IPS-18a (cell line): ENCODE data around the gene TSPAN9.

ENCODE experiments used
- H3K27ac ChIP-seq: one replicate; pipeline ENCODE4 v1.5.1; 2013; ENCODE audit warnings: low read length
- H3K27me3 ChIP-seq: one replicate; pipeline ENCODE4 v1.6.1; 2013; ENCODE audit warnings: mild to moderate bottlenecking, low read length; ENCODE audit not compliant: control insufficient read depth, insufficient read depth
- H3K36me3 ChIP-seq: one replicate; pipeline ENCODE4 v1.6.1; 2013; ENCODE audit warnings: low read depth, low read length; ENCODE audit not compliant: control insufficient read depth
- H3K4me1 ChIP-seq: one replicate; pipeline ENCODE4 v1.6.1; 2013; ENCODE audit warnings: low read depth, low read length; ENCODE audit not compliant: control insufficient read depth
- H3K4me3 ChIP-seq: one replicate; pipeline ENCODE4 v1.5.1; 2013; ENCODE audit warnings: low read length
- H3K9ac ChIP-seq: one replicate; pipeline ENCODE4 v1.6.1; 2013; ENCODE audit warnings: mild to moderate bottlenecking, low read length, moderate library complexity
- H3K9me3 ChIP-seq: one replicate; pipeline ENCODE4 v1.6.1; 2013; ENCODE audit warnings: low read depth, low read length; ENCODE audit not compliant: control insufficient read depth

Gene TSPAN9

GRCh38 chr12:3046441-3047200 lies 30.6 kb upstream of the TSPAN9 start:
- Histone ChIP-seq H3K4me1 (peaks cover 8% of the 10 kb centered on the region), H3K36me3 (no peaks in the 10 kb centered on the region), H3K27ac (no peak overlapping the region), H3K9ac (no peak overlapping the region), H3K4me3 (no peak overlapping the region), H3K9me3 (no peaks in the 10 kb centered on the region), H3K27me3 (no peaks in the 10 kb centered on the region)

- no peak overlapping the region for H3K27ac ChIP-seq
- H3K9me3 ChIP-seq = no peaks in the 10 kb centered on the region
- H3K27me3 ChIP-seq = no peaks in the 10 kb centered on the region
- H3K9ac ChIP-seq = no peak overlapping the region
- H3K4me3 ChIP-seq = no peak overlapping the region
- H3K4me1 ChIP-seq = peaks cover 8% of the 10 kb centered on the region
- H3K36me3 ChIP-seq = no peaks in the 10 kb centered on the region
These were observed 29.2 kb upstream of the TSPAN9 start for GRCh38 chr12:3047961-3048360.

GRCh38 chr12:3048540-3048939 lies 28.6 kb upstream of the TSPAN9 start:
- peaks cover 8% of the 10 kb centered on the region for H3K4me1 ChIP-seq
- H3K36me3 ChIP-seq = no peaks in the 10 kb centered on the region
- H3K27ac ChIP-seq = no peak overlapping the region
- H3K27me3 ChIP-seq = no peaks in the 10 kb centered on the region
- H3K9me3 ChIP-seq = no peaks in the 10 kb centered on the region
- H3K4me3 ChIP-seq = no peak overlapping the region
- no peak overlapping the region for H3K9ac ChIP-seq

- Histone ChIP-seq H3K27me3 (no peaks in the 10 kb centered on the region), H3K36me3 (no peaks in the 10 kb centered on the region), H3K27ac (no peak overlapping the region), H3K9me3 (no peaks in the 10 kb centered on the region), H3K4me1 (peaks cover 8% of the 10 kb centered on the region), H3K9ac (no peak overlapping the region), H3K4me3 (no peak overlapping the region)
These were observed 28.0 kb upstream of the TSPAN9 start for GRCh38 chr12:3049176-3049575.

- Histone ChIP-seq H3K4me1 (peaks cover 8% of the 10 kb centered on the region), H3K27ac (no peak overlapping the region), H3K9ac (no peak overlapping the region), H3K4me3 (no peak overlapping the region), H3K27me3 (no peaks in the 10 kb centered on the region), H3K36me3 (no peaks in the 10 kb centered on the region), H3K9me3 (no peaks in the 10 kb centered on the region)
These were observed 27.4 kb upstream of the TSPAN9 start for GRCh38 chr12:3049611-3050249.

- Histone ChIP-seq H3K4me1 (peaks cover 4% of the 10 kb centered on the region), H3K36me3 (no peaks in the 10 kb centered on the region), H3K27ac (no peak overlapping the region), H3K9ac (no peak overlapping the region), H3K9me3 (no peaks in the 10 kb centered on the region), H3K27me3 (no peaks in the 10 kb centered on the region), H3K4me3 (no peak overlapping the region)
These were observed 22.8 kb upstream of the TSPAN9 start for GRCh38 chr12:3054374-3054773.

- no peak overlapping the region for H3K27ac ChIP-seq
These were observed 22.0 kb upstream of the TSPAN9 start for GRCh38 chr12:3055026-3055703.

GRCh38 chr12:3055704-3056467 lies 21.3 kb upstream of the TSPAN9 start:
- Histone ChIP-seq H3K36me3 (no peaks in the 10 kb centered on the region), H3K27ac (no peak overlapping the region), H3K4me3 (no peak overlapping the region), H3K4me1 (peaks cover 4% of the 10 kb centered on the region), H3K9ac (no peak overlapping the region), H3K27me3 (no peaks in the 10 kb centered on the region), H3K9me3 (no peaks in the 10 kb centered on the region)

More at GRCh38 chr12:3055026-3055703, 22.0 kb upstream of the TSPAN9 start:
- no peaks in the 10 kb centered on the region for H3K9me3 ChIP-seq
- no peaks in the 10 kb centered on the region for H3K27me3 ChIP-seq
- H3K4me1 ChIP-seq = peaks cover 4% of the 10 kb centered on the region
- H3K9ac ChIP-seq = no peak overlapping the region
- no peaks in the 10 kb centered on the region for H3K36me3 ChIP-seq
- no peak overlapping the region for H3K4me3 ChIP-seq

- Histone ChIP-seq H3K9ac (no peak overlapping the region), H3K27me3 (no peaks in the 10 kb centered on the region), H3K4me3 (no peak overlapping the region), H3K9me3 (no peaks in the 10 kb centered on the region), H3K27ac (no peak overlapping the region), H3K36me3 (no peaks in the 10 kb centered on the region), H3K4me1 (peaks cover 5% of the 10 kb centered on the region)
These were observed 16.1 kb upstream of the TSPAN9 start for GRCh38 chr12:3061059-3061458.

GRCh38 chr12:3061501-3062215 lies 15.5 kb upstream of the TSPAN9 start:
- Histone ChIP-seq H3K36me3 (no peaks in the 10 kb centered on the region), H3K9me3 (no peaks in the 10 kb centered on the region), H3K27me3 (no peaks in the 10 kb centered on the region), H3K27ac (no peak overlapping the region), H3K4me1 (peaks cover 5% of the 10 kb centered on the region), H3K9ac (no peak overlapping the region), H3K4me3 (no peak overlapping the region)

- Histone ChIP-seq H3K9me3 (no peaks in the 10 kb centered on the region), H3K9ac (no peak overlapping the region), H3K4me1 (peaks cover 5% of the 10 kb centered on the region), H3K36me3 (no peaks in the 10 kb centered on the region), H3K27ac (no peak overlapping the region), H3K4me3 (no peak overlapping the region), H3K27me3 (no peaks in the 10 kb centered on the region)
These were observed 11.9 kb upstream of the TSPAN9 start for GRCh38 chr12:3065300-3065699.
